Dendritic cell treated with granulocyte-macrophage colony-stimulating factor and Interleukin-4, amounts not matched to agents 40 ng/mL and 50 ng/mL, for 4 days (primary cell): ENCODE data around the gene SOX5.

Experiments used
- H3K27ac Mint-ChIP-seq: one replicate; pipeline ENCODE4 v1.8.0; 2022; ENCODE audit warnings: mild to moderate bottlenecking, mixed read lengths
- H3K27me3 Mint-ChIP-seq: one replicate; pipeline ENCODE4 v1.8.0; 2022; ENCODE audit warnings: mild to moderate bottlenecking, mixed read lengths
- H3K36me3 Mint-ChIP-seq: one replicate; pipeline ENCODE4 v1.8.0; 2022; ENCODE audit warnings: low read depth, mixed read lengths
- H3K4me1 Mint-ChIP-seq: one replicate; pipeline ENCODE4 v1.8.0; 2022; ENCODE audit warnings: low read depth, mixed read lengths
- H3K4me3 Mint-ChIP-seq: one replicate; pipeline ENCODE4 v1.8.0; 2022; ENCODE audit warnings: mild to moderate bottlenecking, moderate library complexity, mixed read lengths
- H3K9me3 Mint-ChIP-seq: one replicate; pipeline ENCODE4 v1.8.0; 2022; ENCODE audit warnings: mixed read lengths
- intact Hi-C: fragments of 100-400 bp; cut with micrococcal nuclease; formaldehyde crosslinking; loops from one replicate; pipeline ENCODE4 v1.15.0; 2022

The SOX5 gene

DNA sequence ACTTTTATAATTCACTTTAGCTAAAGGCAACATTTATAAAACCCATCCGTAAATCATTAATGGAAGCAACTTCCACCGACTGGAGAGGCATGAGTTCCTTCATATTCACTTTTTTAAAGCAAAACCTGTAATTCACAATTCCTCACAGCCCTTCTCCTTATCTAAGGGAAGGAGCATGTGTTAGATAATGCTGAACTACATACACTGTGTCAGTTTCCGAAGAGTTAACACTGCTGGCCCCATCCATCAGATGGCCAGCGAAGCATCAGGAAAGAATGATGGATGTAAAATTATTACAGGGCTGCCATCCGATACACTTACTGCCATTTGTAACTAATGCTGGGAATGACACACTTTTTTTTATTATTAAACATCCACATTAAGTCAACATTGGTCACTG is 392.8 kb downstream of the SOX5 start:
- Mint-ChIP-seq H3K4me3 (no peak overlapping the region), H3K36me3 (no peaks in the 10 kb centered on the region), H3K4me1 (no peaks in the 10 kb centered on the region), H3K27ac (no peak overlapping the region), H3K9me3 (peaks cover 17% of the 10 kb centered on the region), H3K27me3 (no peaks in the 10 kb centered on the region)
- intact Hi-C loops = no loop called here

DNA sequence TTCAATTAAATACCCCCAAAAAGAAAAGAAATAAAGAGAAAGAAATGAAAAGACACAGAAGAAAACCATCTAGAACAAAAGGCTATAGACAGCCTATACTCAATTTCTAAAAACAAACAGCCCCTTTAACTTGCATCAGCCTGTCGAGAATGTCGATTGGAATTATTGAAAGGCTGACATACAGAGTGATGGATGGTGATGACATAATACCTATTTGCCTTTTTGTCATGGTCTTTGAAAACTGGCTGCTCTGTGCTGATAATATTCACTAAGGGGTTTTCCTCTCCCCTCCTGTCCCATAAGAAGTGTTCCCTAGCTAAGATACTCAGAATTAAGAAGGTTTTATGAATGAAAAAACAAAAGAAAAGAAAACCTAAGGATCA is 393.7 kb downstream of the SOX5 start:
- intact Hi-C loops = no loop called here
- Mint-ChIP-seq H3K4me3 (no peak overlapping the region), H3K27me3 (no peaks in the 10 kb centered on the region), H3K27ac (no peak overlapping the region), H3K9me3 (peaks cover 11% of the 10 kb centered on the region), H3K36me3 (no peaks in the 10 kb centered on the region), H3K4me1 (no peaks in the 10 kb centered on the region)

DNA sequence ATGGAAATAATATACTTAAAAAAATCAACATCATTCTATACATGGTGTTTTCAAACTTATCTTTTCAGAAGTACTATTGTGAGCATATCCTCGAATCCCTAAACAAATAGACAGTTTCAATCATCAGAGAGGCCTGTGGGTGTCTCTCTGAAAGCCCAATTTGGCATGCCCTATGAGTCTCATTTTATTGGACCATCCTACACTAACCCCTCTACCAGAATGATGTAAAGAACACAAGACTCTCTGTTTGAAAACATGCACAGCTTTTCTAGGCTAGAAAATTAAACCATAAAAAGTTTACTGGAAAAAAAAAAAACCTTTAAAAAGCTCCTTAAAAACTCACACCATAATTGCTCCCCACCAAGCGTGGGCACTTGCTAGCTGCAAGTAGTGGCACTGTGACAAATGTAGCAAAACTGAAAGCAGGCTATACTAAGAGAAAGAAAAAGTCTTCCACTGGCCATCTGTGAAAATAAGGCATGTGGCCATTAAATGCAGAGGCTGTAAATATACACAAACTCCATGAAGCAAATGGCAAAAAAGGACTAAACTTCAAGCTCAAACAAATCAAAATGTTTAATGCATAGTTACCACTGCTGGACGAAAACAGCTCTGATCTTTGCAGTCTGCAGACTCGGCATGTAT is 394.2 kb downstream of the SOX5 start:
- intact Hi-C loops = no loop called here
- Mint-ChIP-seq H3K4me1 (no peaks in the 10 kb centered on the region), H3K27me3 (no peaks in the 10 kb centered on the region), H3K36me3 (no peaks in the 10 kb centered on the region), H3K27ac (no peak overlapping the region), H3K9me3 (peaks cover 11% of the 10 kb centered on the region), H3K4me3 (no peak overlapping the region)

DNA sequence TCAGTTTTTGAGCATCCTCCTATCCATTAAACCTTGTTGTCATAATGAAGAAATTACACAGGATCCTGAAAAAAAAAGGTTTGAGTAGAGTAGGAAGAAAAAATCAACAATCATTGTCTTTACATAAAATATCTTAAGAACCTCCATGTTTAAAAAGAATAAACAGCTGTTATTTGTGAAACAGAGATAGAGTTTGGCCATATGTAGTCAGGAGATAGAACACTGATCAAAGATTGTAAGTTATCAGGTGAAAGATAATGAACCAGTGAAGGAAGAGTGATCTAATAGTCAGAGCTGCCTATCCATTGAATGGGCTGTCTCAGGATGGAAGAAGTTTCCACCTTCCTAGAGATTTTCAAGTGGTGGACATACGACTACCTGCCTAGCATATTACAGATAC is 397.1 kb downstream of the SOX5 start:
- no peak overlapping the region for H3K27ac Mint-ChIP-seq
- H3K36me3 Mint-ChIP-seq = no peaks in the 10 kb centered on the region
- no peak overlapping the region for H3K4me3 Mint-ChIP-seq
- no peaks in the 10 kb centered on the region for H3K27me3 Mint-ChIP-seq
- no peaks in the 10 kb centered on the region for H3K9me3 Mint-ChIP-seq
- intact Hi-C loops = no loop called here
- H3K4me1 Mint-ChIP-seq = no peaks in the 10 kb centered on the region

DNA sequence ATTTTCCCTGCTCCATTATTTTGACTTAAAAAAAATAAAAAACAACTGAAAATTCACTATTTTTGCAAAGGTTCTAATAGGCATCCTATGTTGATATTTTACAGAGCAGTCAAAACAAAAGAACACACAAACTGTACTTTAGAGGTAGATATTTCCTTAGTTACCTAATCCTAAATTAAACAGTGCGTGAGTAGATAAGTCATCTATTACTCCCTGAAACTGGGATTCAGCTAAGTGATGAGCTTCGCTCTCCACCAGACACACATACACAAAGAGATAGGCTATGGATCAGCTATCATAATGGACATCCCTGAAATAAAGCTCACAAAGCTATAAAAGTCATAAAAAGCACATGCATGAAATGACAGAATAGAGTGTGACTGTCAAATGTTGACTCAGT is 398.7 kb downstream of the SOX5 start:
- intact Hi-C loops = no loop called here
- Mint-ChIP-seq H3K4me3 (no peak overlapping the region), H3K4me1 (no peaks in the 10 kb centered on the region), H3K9me3 (no peaks in the 10 kb centered on the region), H3K36me3 (no peaks in the 10 kb centered on the region), H3K27ac (no peak overlapping the region), H3K27me3 (no peaks in the 10 kb centered on the region)

DNA sequence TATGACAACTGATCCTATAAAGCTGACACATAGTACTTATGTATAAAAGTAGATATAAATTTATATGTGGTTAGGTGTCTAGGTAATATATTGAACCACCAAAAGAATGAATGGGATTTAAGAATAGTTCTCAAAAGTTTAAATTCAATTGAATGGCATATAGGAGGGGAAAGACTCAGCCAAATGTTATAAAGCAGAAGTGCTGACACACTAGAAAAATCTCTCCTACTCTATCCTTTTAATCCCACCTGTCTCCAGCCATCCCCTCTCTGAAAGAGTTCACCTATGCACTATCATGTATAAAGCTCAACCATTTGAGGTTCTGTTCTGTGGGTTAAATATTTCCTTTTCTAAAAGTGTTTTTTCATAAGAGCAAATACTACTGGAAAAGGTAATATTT is 400.7 kb downstream of the SOX5 start:
- peaks cover 4% of the 10 kb centered on the region for H3K9me3 Mint-ChIP-seq
- no peak overlapping the region for H3K4me3 Mint-ChIP-seq
- no peaks in the 10 kb centered on the region for H3K36me3 Mint-ChIP-seq
- no peaks in the 10 kb centered on the region for H3K27me3 Mint-ChIP-seq
- H3K4me1 Mint-ChIP-seq = no peaks in the 10 kb centered on the region
- intact Hi-C loops = no loop called here
- H3K27ac Mint-ChIP-seq = no peak overlapping the region

DNA sequence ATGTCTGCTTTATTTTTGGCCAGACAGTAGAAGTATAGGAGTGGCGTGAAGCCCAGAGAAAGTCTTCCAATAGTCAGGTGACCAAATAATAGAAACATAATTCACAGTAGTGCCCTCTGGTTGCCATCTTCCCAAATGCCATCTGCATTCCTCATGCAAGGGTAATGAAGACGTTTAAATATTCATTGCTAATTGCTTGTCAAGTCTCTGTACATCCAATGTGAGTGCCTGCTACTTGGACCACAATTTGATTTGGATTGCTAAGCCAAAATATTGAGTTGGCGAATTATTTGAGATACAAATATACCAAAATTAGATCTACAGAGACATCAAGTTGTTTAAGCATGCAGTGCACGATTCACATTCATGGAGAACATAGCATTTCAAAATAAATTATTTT is 402.7 kb downstream of the SOX5 start:
- intact Hi-C loops = no loop called here
- no peak overlapping the region for H3K4me3 Mint-ChIP-seq
- H3K27me3 Mint-ChIP-seq = no peaks in the 10 kb centered on the region
- no peaks in the 10 kb centered on the region for H3K4me1 Mint-ChIP-seq
- H3K36me3 Mint-ChIP-seq = no peaks in the 10 kb centered on the region
- no peak overlapping the region for H3K27ac Mint-ChIP-seq
- H3K9me3 Mint-ChIP-seq = peaks cover 11% of the 10 kb centered on the region

DNA sequence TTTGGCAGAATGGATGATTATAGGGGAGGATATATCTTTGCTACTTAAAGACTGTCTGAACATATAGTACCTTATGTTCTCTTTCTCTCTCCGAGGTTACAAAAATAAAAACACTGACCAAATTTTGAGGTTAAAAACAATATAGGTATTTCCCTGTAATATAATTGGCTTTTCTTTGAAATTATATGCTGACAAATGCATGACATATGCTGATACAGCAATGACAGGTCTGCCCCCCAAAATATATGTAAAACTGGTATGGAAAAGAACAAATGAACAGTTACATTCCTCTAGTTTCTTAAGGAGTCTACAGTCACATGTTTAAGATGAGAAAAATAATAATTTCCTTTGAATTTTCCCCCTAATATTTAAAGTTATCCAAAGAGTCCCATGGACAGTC is 405.7 kb downstream of the SOX5 start:
- Mint-ChIP-seq H3K36me3 (no peaks in the 10 kb centered on the region), H3K27ac (no peak overlapping the region), H3K27me3 (no peaks in the 10 kb centered on the region), H3K4me1 (no peaks in the 10 kb centered on the region), H3K9me3 (peaks cover 11% of the 10 kb centered on the region), H3K4me3 (no peak overlapping the region)
- intact Hi-C loops = no loop called here

DNA sequence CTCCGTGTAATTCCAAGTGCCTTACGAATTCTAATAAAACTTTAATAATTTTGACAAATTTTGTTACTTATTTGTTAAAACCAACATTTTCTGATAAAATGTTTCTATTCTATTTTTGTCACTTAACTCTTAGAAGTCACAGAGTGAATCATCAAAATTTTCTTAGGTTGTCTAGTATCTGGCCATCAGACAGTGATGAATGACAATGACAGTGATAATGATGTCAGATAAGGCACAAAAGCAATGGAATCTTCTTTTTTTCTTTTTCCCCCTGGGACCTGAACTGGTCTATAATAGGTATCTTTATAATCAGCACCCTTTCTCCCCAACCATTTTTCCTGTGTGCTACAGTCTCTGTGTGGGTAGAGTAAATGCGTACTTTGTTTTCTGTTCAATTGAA is 407.3 kb downstream of the SOX5 start:
- Mint-ChIP-seq H3K9me3 (peaks cover 11% of the 10 kb centered on the region), H3K27ac (no peak overlapping the region), H3K4me3 (no peak overlapping the region), H3K4me1 (no peaks in the 10 kb centered on the region), H3K36me3 (no peaks in the 10 kb centered on the region), H3K27me3 (no peaks in the 10 kb centered on the region)
- intact Hi-C loops = no loop called here

DNA sequence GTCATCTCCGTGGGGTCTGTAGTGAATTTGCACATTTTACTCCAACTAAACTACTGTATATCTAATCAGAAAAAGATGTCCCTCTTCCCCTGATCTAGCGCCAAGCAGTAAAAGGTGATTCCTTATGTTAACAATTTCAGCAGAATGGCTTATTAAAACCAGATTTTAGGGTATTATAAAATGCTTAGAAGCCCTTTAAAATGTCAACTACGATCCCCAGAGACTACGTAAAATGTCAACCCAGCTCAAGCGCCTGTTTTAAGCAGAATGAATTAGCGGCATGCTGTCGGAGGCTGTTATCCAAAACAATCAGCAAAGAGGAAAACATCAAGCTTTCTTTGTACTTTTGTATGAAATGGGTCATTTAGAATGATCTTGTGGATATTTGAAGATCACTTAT is 408.9 kb downstream of the SOX5 start:
- Mint-ChIP-seq H3K27me3 (no peaks in the 10 kb centered on the region), H3K4me3 (no peak overlapping the region), H3K27ac (no peak overlapping the region), H3K36me3 (no peaks in the 10 kb centered on the region), H3K9me3 (peaks cover 11% of the 10 kb centered on the region), H3K4me1 (no peaks in the 10 kb centered on the region)
- intact Hi-C loops = no loop called here

DNA sequence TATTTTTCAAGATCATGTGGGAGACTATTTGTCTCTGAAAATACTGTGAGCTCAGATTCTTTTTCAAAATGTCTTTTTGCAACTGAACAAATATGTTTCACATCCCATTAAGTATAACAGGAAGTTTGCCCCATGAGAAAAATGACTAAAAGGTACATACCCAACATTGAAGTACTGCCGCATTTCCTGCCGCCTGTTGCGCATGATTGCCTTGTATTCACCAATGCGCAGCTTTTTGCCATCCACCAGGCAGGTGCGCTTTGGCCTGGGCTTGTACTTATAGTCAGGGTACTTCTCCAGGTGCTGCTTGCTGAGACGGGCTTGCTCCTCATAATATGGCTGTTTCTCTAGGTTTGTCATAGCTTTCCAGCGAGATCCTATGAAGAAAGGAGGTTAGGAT is 413.2 kb downstream of the SOX5 start:
- Mint-ChIP-seq H3K4me1 (no peaks in the 10 kb centered on the region), H3K36me3 (no peaks in the 10 kb centered on the region), H3K27ac (no peak overlapping the region), H3K9me3 (peaks cover 8% of the 10 kb centered on the region), H3K4me3 (no peak overlapping the region), H3K27me3 (no peaks in the 10 kb centered on the region)
- intact Hi-C loops = no loop called here

DNA sequence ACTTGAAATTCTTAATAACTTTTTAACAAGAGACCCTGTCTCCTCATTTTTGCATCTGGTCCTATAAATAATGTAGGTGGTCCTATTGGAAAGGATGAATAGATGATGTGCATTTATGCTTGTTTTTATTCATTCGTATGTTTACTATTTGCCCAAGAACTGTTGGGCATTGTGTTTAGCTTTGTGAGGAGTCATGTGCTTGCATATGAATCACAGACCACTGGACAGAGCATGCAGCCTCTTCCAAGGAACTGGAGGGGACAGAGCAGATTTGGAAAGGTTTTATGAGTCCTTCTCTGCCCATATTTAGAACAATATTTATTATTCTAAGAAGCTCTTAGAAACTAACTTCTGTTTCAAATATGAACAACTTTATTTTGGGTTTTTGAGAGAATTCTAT is 414.0 kb downstream of the SOX5 start:
- no peak overlapping the region for H3K4me3 Mint-ChIP-seq
- H3K27ac Mint-ChIP-seq = no peak overlapping the region
- H3K36me3 Mint-ChIP-seq = no peaks in the 10 kb centered on the region
- intact Hi-C loops = no loop called here
- peaks cover 8% of the 10 kb centered on the region for H3K9me3 Mint-ChIP-seq
- no peaks in the 10 kb centered on the region for H3K4me1 Mint-ChIP-seq
- H3K27me3 Mint-ChIP-seq = no peaks in the 10 kb centered on the region

DNA sequence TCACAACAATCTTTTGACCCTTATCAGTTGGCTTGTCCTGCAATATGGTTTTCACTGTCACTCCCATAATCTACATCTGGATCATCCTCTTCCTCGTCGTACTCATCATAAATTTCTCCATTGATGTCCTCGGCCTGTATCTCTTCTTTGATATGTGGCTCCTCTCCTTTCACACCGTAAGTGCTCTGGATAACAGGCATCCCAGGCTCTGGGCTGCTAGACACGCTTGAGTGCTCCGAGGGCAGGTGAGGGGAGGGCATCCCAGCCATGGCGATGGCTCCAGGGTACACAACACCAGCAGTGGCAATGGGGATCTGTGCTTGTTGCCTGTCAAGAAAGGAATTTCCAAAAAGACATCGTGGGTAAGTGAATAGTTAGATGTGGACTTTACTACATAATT is 415.3 kb downstream of the SOX5 start:
- no peak overlapping the region for H3K27ac Mint-ChIP-seq
- no peaks in the 10 kb centered on the region for H3K36me3 Mint-ChIP-seq
- H3K4me3 Mint-ChIP-seq = no peak overlapping the region
- H3K27me3 Mint-ChIP-seq = no peaks in the 10 kb centered on the region
- intact Hi-C loops = no loop called here
- no peaks in the 10 kb centered on the region for H3K4me1 Mint-ChIP-seq
- H3K9me3 Mint-ChIP-seq = peaks cover 8% of the 10 kb centered on the region

DNA sequence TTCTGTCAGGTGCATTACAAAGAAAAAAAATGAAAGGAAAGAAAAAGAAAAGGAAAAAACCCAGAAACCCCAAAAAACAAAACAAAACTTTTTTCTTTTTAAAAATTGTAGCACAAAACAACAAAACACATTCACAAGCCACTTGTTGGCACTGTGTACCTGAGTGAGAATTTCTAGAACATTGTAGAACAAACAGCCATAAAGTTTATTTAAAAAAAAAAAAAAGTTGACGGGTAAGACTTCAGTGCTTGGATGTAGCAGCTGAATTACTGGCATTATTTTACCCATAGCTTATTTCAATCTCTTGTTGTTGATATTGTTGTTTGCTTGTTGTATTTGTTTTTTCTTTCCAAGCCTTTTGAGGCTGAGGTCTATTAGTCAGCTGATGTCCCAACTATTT is 415.8 kb downstream of the SOX5 start:
- no peaks in the 10 kb centered on the region for H3K36me3 Mint-ChIP-seq
- no peak overlapping the region for H3K4me3 Mint-ChIP-seq
- H3K27ac Mint-ChIP-seq = no peak overlapping the region
- intact Hi-C loops = no loop called here
- H3K4me1 Mint-ChIP-seq = no peaks in the 10 kb centered on the region
- peaks cover 8% of the 10 kb centered on the region for H3K9me3 Mint-ChIP-seq
- no peaks in the 10 kb centered on the region for H3K27me3 Mint-ChIP-seq

DNA sequence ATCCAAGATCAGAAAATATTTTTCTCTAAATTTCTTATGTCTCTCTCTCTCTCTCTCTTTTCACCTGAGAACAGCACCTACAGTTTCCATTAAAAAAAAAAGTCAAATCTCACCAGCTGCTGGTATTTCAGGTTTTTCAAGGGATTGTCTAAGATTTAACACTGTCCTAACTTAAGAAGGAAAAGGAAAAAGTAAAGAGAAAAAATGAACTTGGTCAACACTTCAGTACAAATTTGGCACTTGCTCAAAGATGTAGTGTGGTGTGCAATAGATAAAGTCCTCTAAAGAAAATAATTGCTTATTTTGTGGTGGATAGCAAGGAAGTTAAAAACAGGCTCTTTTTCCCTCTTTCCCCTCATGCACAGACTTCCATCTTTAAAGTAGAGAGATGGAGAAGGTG is 416.2 kb downstream of the SOX5 start:
- H3K27ac Mint-ChIP-seq = no peak overlapping the region
- H3K4me1 Mint-ChIP-seq = no peaks in the 10 kb centered on the region
- H3K9me3 Mint-ChIP-seq = peaks cover 8% of the 10 kb centered on the region
- no peaks in the 10 kb centered on the region for H3K36me3 Mint-ChIP-seq
- H3K27me3 Mint-ChIP-seq = no peaks in the 10 kb centered on the region
- intact Hi-C loops = no loop called here
- no peak overlapping the region for H3K4me3 Mint-ChIP-seq
